ENCODE data around the gene CACNA2D1. TPM values are rescaled to one million over a fixed set of nuclear protein-coding genes. Genes with fewer than 3 reads are reported as not detected.

Gene CACNA2D1
- polyA plus RNA-seq, 1 donor = 11.4 TPM

DNA sequence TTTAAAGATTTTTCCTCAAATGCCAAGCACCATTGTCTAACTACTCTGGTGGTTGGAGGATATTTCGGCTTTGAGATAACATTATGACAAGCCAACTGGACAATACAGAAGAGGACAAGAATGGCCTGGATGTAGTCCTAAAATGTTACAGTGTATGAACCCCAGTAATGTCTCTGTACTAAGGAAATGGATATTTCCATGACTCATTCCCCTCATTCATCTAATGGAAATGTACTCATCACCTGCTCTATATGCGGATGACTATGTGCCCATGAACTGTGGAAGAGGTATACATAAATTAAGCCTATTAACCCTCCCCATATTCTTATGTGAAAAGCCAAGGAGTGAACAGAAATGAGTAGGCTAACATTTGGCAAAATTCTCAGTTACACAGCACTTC is 207.9 kb downstream of the CACNA2D1 start:
- no peak overlapping the region for H3K27ac ChIP-seq (ENCODE audit: low read length)
- 80% methylated on average over 1 of the region's 2 CpGs for WGBS (ENCODE audit: insufficient coverage, low lambda C conversion rate)

GRCh38 chr7:82234457-82235049 is 209.0 kb downstream of the CACNA2D1 start:
- peak in 1 of 2 donors; percentile 11 for DNase-seq
- no peak overlapping the region for H3K4me3 ChIP-seq (ENCODE audit: low read length)
- H3K27me3 ChIP-seq (ENCODE audit: control insufficient read depth, insufficient read depth, low read length) = no peaks in the 10 kb centered on the region
- no peaks in the 10 kb centered on the region for H3K9me3 ChIP-seq (ENCODE audit: control insufficient read depth, low read depth, low read length)
- H3K4me1 ChIP-seq (ENCODE audit: control insufficient read depth, insufficient read depth, low read length) = peaks cover 2% of the 10 kb centered on the region
- no peaks in the 10 kb centered on the region for H3K36me3 ChIP-seq (ENCODE audit: control insufficient read depth, insufficient read depth, low read length)
- 0% methylated on average over 1 of the region's 4 CpGs for WGBS (ENCODE audit: insufficient coverage, low lambda C conversion rate)
- no peak overlapping the region for H3K27ac ChIP-seq (ENCODE audit: low read length)

More for the DNA sequence above, 207.9 kb downstream of the CACNA2D1 start:
- Histone ChIP-seq H3K4me1 (ENCODE audit: control insufficient read depth, insufficient read depth, low read length) (no peaks in the 10 kb centered on the region), H3K36me3 (ENCODE audit: control insufficient read depth, insufficient read depth, low read length) (no peaks in the 10 kb centered on the region), H3K27me3 (ENCODE audit: control insufficient read depth, insufficient read depth, low read length) (no peaks in the 10 kb centered on the region), H3K4me3 (ENCODE audit: low read length) (no peak overlapping the region), H3K9me3 (ENCODE audit: control insufficient read depth, low read depth, low read length) (no peaks in the 10 kb centered on the region)
- DNase-seq = no peak

DNA sequence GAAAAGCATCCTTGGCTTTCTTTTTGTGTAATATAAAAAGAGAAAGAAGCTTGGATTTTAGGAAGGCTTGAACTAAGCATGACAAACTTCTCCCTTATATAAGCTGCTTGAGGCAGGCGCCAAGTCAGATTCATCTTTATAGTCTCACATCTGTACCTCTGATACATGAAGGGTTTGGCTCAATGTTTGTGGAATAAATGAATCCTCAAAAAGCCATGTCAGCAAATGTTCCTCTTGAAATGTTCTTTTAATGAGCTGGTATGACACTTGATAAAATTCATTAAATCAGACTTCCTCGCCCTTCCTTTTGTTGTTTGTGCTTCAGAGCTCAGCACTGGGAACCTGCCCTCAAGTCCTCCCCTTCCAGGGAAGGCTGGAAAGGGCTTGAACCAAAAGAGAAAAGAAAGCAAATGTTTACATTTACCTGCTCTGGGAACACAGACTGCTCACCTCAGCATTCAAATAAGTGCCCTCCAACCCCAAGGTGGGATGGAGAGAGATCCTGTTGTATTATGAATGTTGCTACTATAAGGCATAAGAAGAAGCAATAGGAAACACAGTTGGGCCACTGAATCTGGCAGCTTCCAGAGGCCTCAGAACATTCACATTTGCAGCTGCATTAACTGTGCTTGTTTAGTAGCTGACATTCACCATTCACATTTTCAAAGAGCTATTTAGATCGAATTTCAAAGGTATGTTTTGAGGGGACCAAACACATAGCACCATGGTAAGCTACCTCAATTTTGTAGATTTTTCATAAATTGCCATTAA is 212.6 kb downstream of the CACNA2D1 start:
- H3K4me1 ChIP-seq (ENCODE audit: control insufficient read depth, insufficient read depth, low read length) = peaks cover 3% of the 10 kb centered on the region
- no peak overlapping the region for H3K27ac ChIP-seq (ENCODE audit: low read length)
- H3K9me3 ChIP-seq (ENCODE audit: control insufficient read depth, low read depth, low read length) = no peaks in the 10 kb centered on the region
- H3K4me3 ChIP-seq (ENCODE audit: low read length) = no peak overlapping the region
- H3K36me3 ChIP-seq (ENCODE audit: control insufficient read depth, insufficient read depth, low read length) = no peaks in the 10 kb centered on the region
- H3K27me3 ChIP-seq (ENCODE audit: control insufficient read depth, insufficient read depth, low read length) = no peaks in the 10 kb centered on the region
- 60% methylated on average over 1 of the region's 3 CpGs for WGBS (ENCODE audit: insufficient coverage, low lambda C conversion rate)
- DNase-seq = no peak

- H3K4me3 ChIP-seq (ENCODE audit: low read length) = no peak overlapping the region
- H3K36me3 ChIP-seq (ENCODE audit: control insufficient read depth, insufficient read depth, low read length) = no peaks in the 10 kb centered on the region
- WGBS (ENCODE audit: insufficient coverage, low lambda C conversion rate) = 60% methylated on average over 1 of the region's 2 CpGs
- H3K9me3 ChIP-seq (ENCODE audit: control insufficient read depth, low read depth, low read length) = no peaks in the 10 kb centered on the region
- peaks cover 3% of the 10 kb centered on the region for H3K4me1 ChIP-seq (ENCODE audit: control insufficient read depth, insufficient read depth, low read length)
- peak; percentile 23 to 44 for DNase-seq
- H3K27me3 ChIP-seq (ENCODE audit: control insufficient read depth, insufficient read depth, low read length) = no peaks in the 10 kb centered on the region
- H3K27ac ChIP-seq (ENCODE audit: low read length) = no peak overlapping the region
Measured at GRCh38 chr7:82229164-82229563, 214.4 kb downstream of the CACNA2D1 start.

- peaks cover 3% of the 10 kb centered on the region for H3K4me1 ChIP-seq (ENCODE audit: control insufficient read depth, insufficient read depth, low read length)
- H3K36me3 ChIP-seq (ENCODE audit: control insufficient read depth, insufficient read depth, low read length) = no peaks in the 10 kb centered on the region
- H3K27me3 ChIP-seq (ENCODE audit: control insufficient read depth, insufficient read depth, low read length) = no peaks in the 10 kb centered on the region
- no peak overlapping the region for H3K4me3 ChIP-seq (ENCODE audit: low read length)
- no peak for DNase-seq
- no peaks in the 10 kb centered on the region for H3K9me3 ChIP-seq (ENCODE audit: control insufficient read depth, low read depth, low read length)
- WGBS (ENCODE audit: insufficient coverage, low lambda C conversion rate) = 100% methylated on average over 2 of the region's 3 CpGs
- H3K27ac ChIP-seq (ENCODE audit: low read length) = no peak overlapping the region
Measured at GRCh38 chr7:82226191-82226590, 217.4 kb downstream of the CACNA2D1 start.

GRCh38 chr7:82224529-82224928 is 219.0 kb downstream of the CACNA2D1 start:
- no peak for DNase-seq
- 100% methylated on average over 1 of the region's 6 CpGs for WGBS (ENCODE audit: insufficient coverage, low lambda C conversion rate)
- H3K36me3 ChIP-seq (ENCODE audit: control insufficient read depth, insufficient read depth, low read length) = no peaks in the 10 kb centered on the region
- H3K27me3 ChIP-seq (ENCODE audit: control insufficient read depth, insufficient read depth, low read length) = no peaks in the 10 kb centered on the region
- no peak overlapping the region for H3K27ac ChIP-seq (ENCODE audit: low read length)
- H3K4me3 ChIP-seq (ENCODE audit: low read length) = no peak overlapping the region
- no peaks in the 10 kb centered on the region for H3K9me3 ChIP-seq (ENCODE audit: control insufficient read depth, low read depth, low read length)
- H3K4me1 ChIP-seq (ENCODE audit: control insufficient read depth, insufficient read depth, low read length) = no peaks in the 10 kb centered on the region

- Histone ChIP-seq H3K36me3 (ENCODE audit: control insufficient read depth, insufficient read depth, low read length) (no peaks in the 10 kb centered on the region), H3K27ac (ENCODE audit: low read length) (no peak overlapping the region), H3K4me3 (ENCODE audit: low read length) (no peak overlapping the region), H3K9me3 (ENCODE audit: control insufficient read depth, low read depth, low read length) (no peaks in the 10 kb centered on the region), H3K4me1 (ENCODE audit: control insufficient read depth, insufficient read depth, low read length) (no peaks in the 10 kb centered on the region), H3K27me3 (ENCODE audit: control insufficient read depth, insufficient read depth, low read length) (no peaks in the 10 kb centered on the region)
- no peak for DNase-seq
- WGBS (ENCODE audit: insufficient coverage, low lambda C conversion rate) = 100% methylated on average over 1 of the region's 3 CpGs
Measured at GRCh38 chr7:82223580-82223979, 220.0 kb downstream of the CACNA2D1 start.

DNA sequence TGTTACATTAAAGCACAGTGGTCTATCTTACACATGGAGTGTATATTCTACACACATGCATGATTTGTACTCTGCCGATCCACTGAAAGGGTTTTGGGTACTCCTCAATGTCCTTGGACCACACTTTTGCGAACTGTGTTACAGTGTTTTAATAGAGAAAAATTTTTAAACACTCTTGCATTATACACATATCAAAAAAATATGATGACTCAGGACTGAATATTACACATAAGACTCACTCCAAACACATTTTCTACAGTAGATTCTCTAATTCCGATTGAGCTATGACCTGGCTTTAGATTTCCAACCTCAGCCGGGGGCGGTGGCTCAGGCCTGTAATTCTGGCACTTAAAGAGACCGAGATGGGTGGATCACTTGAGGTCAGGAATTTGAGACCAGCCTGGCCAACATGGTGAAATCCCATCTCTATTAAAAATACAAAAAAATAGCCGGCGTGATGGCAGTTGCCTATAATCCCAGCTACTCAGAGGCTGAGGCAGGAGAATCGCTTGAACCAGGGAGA is 222.4 kb downstream of the CACNA2D1 start:
- H3K36me3 ChIP-seq (ENCODE audit: control insufficient read depth, insufficient read depth, low read length) = no peaks in the 10 kb centered on the region
- H3K9me3 ChIP-seq (ENCODE audit: control insufficient read depth, low read depth, low read length) = no peaks in the 10 kb centered on the region
- no peak for DNase-seq
- no peaks in the 10 kb centered on the region for H3K27me3 ChIP-seq (ENCODE audit: control insufficient read depth, insufficient read depth, low read length)
- no peak overlapping the region for H3K4me3 ChIP-seq (ENCODE audit: low read length)
- no CpG with 5 or more reads among the region's 9 CpGs for WGBS (ENCODE audit: insufficient coverage, low lambda C conversion rate)
- no peaks in the 10 kb centered on the region for H3K4me1 ChIP-seq (ENCODE audit: control insufficient read depth, insufficient read depth, low read length)
- no peak overlapping the region for H3K27ac ChIP-seq (ENCODE audit: low read length)

- H3K27ac ChIP-seq (ENCODE audit: low read length) = peak overlapping the region; percentile 20
- H3K9me3 ChIP-seq (ENCODE audit: control insufficient read depth, low read depth, low read length) = no peaks in the 10 kb centered on the region
- H3K36me3 ChIP-seq (ENCODE audit: control insufficient read depth, insufficient read depth, low read length) = no peaks in the 10 kb centered on the region
- H3K4me1 ChIP-seq (ENCODE audit: control insufficient read depth, insufficient read depth, low read length) = peaks cover under 1% of the 10 kb centered on the region
- DNase-seq = peak; percentile 42 to 76
- no peaks in the 10 kb centered on the region for H3K27me3 ChIP-seq (ENCODE audit: control insufficient read depth, insufficient read depth, low read length)
- no peak overlapping the region for H3K4me3 ChIP-seq (ENCODE audit: low read length)
Measured at GRCh38 chr7:82212466-82212865, 231.1 kb downstream of the CACNA2D1 start.

GRCh38 chr7:82211333-82211732 is 232.2 kb downstream of the CACNA2D1 start:
- Histone ChIP-seq H3K27me3 (ENCODE audit: control insufficient read depth, insufficient read depth, low read length) (no peaks in the 10 kb centered on the region), H3K27ac (ENCODE audit: low read length) (no peak overlapping the region), H3K4me3 (ENCODE audit: low read length) (no peak overlapping the region), H3K9me3 (ENCODE audit: control insufficient read depth, low read depth, low read length) (no peaks in the 10 kb centered on the region), H3K36me3 (ENCODE audit: control insufficient read depth, insufficient read depth, low read length) (no peaks in the 10 kb centered on the region), H3K4me1 (ENCODE audit: control insufficient read depth, insufficient read depth, low read length) (peaks cover 5% of the 10 kb centered on the region)
- DNase-seq = no peak
- whole genome bisulfite sequencing (ENCODE audit: insufficient coverage, low lambda C conversion rate) = 100% methylated on average over 1 of the region's 1 CpG

All from large intestine (tissue), 3 donors.